ENCODE results near the gene ASIP.
"Not testable (repeated sequence)": the region's sequence is repeated elsewhere in the genome, so short reads cannot be mapped to it uniquely, and the experiment has no call there.

Gene ASIP

DNA sequence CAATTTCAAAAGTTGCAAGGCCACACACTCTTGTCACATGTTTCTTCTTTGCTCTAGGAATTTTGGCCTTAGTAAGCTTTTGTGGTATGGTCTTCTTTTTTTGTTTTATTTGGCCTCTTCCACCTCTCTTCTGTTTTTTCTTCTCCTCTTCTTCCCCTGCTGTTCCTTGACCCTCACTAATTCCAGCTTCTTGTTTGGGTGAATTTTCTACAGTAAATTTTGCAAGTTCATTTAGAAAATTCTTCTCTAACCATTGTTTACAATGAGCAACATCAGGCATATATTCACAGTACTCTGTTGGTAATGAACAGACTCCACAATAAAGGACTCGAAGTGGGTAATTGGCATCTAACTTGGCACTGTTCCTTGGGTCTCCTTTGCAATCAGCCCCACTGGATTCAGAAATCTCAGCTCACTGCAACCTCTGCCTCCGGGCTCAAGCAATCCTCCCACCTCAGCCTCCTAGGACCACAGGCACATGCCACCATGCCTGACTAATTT is 5.0 kb downstream of the ASIP start:
- Mint-ChIP-seq H3K27ac (peak overlapping the region in 2 of 3 experiments; percentile 12 to 43), H3K9me3 (no peaks in the 10 kb centered on the region), H3K4me1 (peaks cover 41% of the 10 kb centered on the region), H3K4me3 (no peak overlapping the region), H3K27me3 (ENCODE audit: low read depth) (no peaks in the 10 kb centered on the region), H3K36me3 (ENCODE audit: low read depth) (no peaks in the 10 kb centered on the region)
- TF ChIP-seq CTCF (IDR thresholded peaks at IDR 0.05; ENCODE audit: unreplicated experiment in 3 of 3): no peak

GRCh38 chr20:34249291-34249690 is 8.1 kb downstream of the ASIP start:
- Mint-ChIP-seq H3K36me3 (ENCODE audit: low read depth) (no peaks in the 10 kb centered on the region), H3K4me3 (no peak overlapping the region), H3K4me1 (peaks cover 28% of the 10 kb centered on the region), H3K27ac (peak overlapping the region in 2 of 3 experiments; percentile 5 to 22), H3K9me3 (no peaks in the 10 kb centered on the region), H3K27me3 (ENCODE audit: low read depth) (no peaks in the 10 kb centered on the region)
- no peak for TF ChIP-seq CTCF (IDR thresholded peaks at IDR 0.05; ENCODE audit: unreplicated experiment in 3 of 3)

- no peak overlapping the region for H3K4me3 Mint-ChIP-seq
- peaks cover 28% of the 10 kb centered on the region for H3K4me1 Mint-ChIP-seq
- no peak overlapping the region for H3K27ac Mint-ChIP-seq
- H3K27me3 Mint-ChIP-seq (ENCODE audit: low read depth): no peaks in the 10 kb centered on the region
- H3K36me3 Mint-ChIP-seq (ENCODE audit: low read depth): no peaks in the 10 kb centered on the region
- H3K9me3 Mint-ChIP-seq: no peaks in the 10 kb centered on the region
- no peak for TF ChIP-seq CTCF (IDR thresholded peaks at IDR 0.05; ENCODE audit: unreplicated experiment in 3 of 3)
Observed at GRCh38 chr20:34250005-34250404, 8.8 kb downstream of the ASIP start.

- Mint-ChIP-seq H3K27me3 (ENCODE audit: low read depth) (no peaks in the 10 kb centered on the region), H3K27ac (no peak overlapping the region), H3K36me3 (ENCODE audit: low read depth) (no peaks in the 10 kb centered on the region), H3K4me1 (peaks cover 31% of the 10 kb centered on the region), H3K9me3 (no peaks in the 10 kb centered on the region), H3K4me3 (no peak overlapping the region)
- TF ChIP-seq CTCF (IDR thresholded peaks at IDR 0.05; ENCODE audit: unreplicated experiment in 3 of 3): no peak
Observed at GRCh38 chr20:34251619-34252018, 10.4 kb downstream of the ASIP start.

- not testable (repeated sequence) for H3K36me3 Mint-ChIP-seq (ENCODE audit: low read depth); H3K9me3 Mint-ChIP-seq; H3K4me3 Mint-ChIP-seq; H3K27me3 Mint-ChIP-seq (ENCODE audit: low read depth)
- Mint-ChIP-seq H3K27ac (peak overlapping the region in 2 of 3 experiments; percentile 70 to 88), H3K4me1 (peaks cover 35% of the 10 kb centered on the region)
Observed at GRCh38 chr20:34252431-34253086, 11.3 kb downstream of the ASIP start.

DNA sequence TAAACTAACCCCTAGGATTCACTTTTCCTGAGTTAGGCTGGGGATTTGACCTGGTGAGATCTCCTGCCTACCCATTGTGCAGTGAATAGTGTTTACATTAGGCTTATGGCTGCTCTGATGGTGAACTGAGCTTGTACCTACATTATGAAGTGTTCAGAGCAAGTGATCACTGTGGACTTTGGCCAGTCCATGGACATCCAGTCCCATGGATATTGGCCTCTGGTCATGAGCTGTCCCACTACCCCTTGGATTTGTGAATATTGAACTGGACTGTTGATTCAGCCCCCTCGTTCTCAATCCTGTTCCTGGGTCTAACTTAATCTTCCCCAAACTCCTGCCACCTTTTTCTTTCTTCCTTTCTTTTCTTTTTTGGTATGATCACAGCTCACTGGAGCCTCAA is 13.8 kb downstream of the ASIP start:
- H3K4me1 Mint-ChIP-seq: peaks cover 25% of the 10 kb centered on the region
- no peaks in the 10 kb centered on the region for H3K9me3 Mint-ChIP-seq
- H3K36me3 Mint-ChIP-seq (ENCODE audit: low read depth): no peaks in the 10 kb centered on the region
- H3K27me3 Mint-ChIP-seq (ENCODE audit: low read depth): no peaks in the 10 kb centered on the region
- TF ChIP-seq CTCF (IDR thresholded peaks at IDR 0.05; ENCODE audit: unreplicated experiment in 3 of 3): no peak
- H3K27ac Mint-ChIP-seq: no peak overlapping the region
- H3K4me3 Mint-ChIP-seq: no peak overlapping the region
